HG03342 (cell line): ENCODE results near the gene TUBB2A.

ENCODE experiments used
- ATAC-seq: cut with Tn5 transposase; IDR thresholded peaks from one replicate; pipeline ENCODE4 v1.9.1; 2021; ENCODE audit warnings: mild to moderate bottlenecking, moderate library complexity; ENCODE audit not compliant: unreplicated experiment

Gene TUBB2A

GRCh38 chr6:3125815-3126214 lies 31.5 kb downstream of the TUBB2A start:
- ATAC-seq, result no peak

DNA sequence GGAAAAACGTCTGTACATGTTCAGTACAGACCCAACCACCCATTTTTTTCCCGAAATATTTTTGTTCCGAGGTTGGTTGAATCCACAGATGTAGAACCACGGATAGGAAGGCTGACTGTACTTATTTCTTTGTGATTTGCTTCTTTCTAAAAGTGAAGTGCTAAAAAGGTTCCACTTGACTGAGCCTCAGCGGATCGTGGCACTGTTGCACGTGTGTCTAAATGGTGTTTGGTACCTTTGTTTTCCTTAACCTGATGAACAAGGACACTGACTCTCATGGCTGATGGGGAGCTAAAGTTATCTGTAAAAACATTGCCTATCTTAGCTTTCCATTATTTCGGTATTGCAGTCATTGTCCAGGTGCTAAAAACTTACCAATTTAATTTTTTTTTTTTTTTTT lies 32.7 kb downstream of the TUBB2A start:
- no peak for ATAC-seq

- no peak for ATAC-seq
Observed at GRCh38 chr6:3122823-3123182, 34.5 kb downstream of the TUBB2A start.

DNA sequence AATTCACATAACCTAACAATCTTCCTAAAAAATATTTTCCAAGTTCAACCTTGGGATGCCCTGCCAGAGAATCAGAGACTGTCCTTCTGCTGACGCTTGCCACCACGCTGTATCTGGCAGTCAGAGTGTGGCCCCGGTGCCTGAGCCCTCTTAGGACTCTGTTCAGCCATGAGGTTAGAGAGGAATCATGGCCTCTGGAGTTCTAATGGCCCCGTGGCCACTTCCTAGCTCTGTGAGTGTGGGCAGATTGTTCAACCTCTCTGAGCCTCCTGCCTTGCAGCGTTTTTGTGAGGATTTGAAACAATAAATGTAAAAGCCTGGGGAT lies 36.6 kb downstream of the TUBB2A start:
- no peak for ATAC-seq

- ATAC-seq, result peak; percentile 31
Observed at GRCh38 chr6:3119040-3119723, 38.2 kb downstream of the TUBB2A start.

GRCh38 chr6:3118353-3119039 lies 38.8 kb downstream of the TUBB2A start, which contains the start of gene BPHL:
Gene BPHL, plus strand, starts transcription at chr6:3118711. Its CDS starts 30 bp downstream, at chr6:3118741.
- peak; percentile 88 for ATAC-seq

DNA sequence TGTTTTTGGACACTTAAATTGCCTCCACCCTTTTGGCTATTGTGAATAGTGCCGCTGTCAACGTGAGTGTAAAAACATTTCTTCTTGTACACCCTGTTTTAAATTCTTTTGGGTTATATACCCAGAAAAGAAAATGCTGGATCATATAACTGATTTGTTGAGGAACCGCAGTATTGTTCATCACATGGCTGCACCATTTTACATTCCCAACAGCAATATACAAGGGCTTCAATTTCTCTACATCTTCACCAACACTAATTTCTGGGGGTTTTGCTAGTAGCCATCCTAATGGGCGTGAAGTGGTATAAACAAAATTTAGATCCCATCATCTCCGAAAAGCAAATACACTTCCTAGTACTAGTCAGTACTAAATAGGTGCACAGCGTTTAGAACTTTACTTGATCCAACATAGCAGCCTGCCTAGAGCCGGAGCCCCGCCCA lies 39.4 kb downstream of the TUBB2A start:
- no peak for ATAC-seq

DNA sequence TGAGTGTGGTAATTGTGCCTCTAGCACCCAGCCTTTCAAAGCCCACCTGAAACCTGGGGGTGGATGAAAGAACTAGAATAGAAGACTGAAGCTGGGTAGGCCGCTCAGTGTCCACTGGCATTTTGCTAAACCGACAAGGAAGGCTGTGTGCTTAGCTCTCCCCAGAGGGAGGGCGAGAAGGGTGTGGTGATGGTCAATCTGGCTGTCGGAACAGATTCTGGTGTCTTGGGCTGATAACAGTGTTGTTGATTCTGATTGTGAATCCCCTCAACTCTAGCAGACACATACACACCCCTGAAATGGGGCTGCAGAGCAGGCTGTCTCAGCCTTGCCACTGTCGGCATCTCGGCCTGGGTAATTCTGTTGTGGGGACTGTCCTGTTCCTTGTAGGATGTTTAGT lies 43.0 kb downstream of the TUBB2A start:
- ATAC-seq, result no peak

GRCh38 chr6:3109761-3110160 lies 47.6 kb downstream of the TUBB2A start:
- ATAC-seq, result no peak

- no peak for ATAC-seq
Observed at GRCh38 chr6:3108746-3109414, 48.5 kb downstream of the TUBB2A start.
